Dedifferentiated amniotic fluid mesenchymal stem cell (primary cell): ENCODE results near the gene RPS13.
"Not testable (repeated sequence)": the region's sequence is repeated elsewhere in the genome, so short reads cannot be mapped to it uniquely, and the experiment has no call there.

ENCODE experiments used
- DNase-seq: peaks from one replicate; pipeline ENCODE4 v3.0.0-alpha.2; 2016; ENCODE audit errors: extremely low spot score

Gene RPS13

DNA sequence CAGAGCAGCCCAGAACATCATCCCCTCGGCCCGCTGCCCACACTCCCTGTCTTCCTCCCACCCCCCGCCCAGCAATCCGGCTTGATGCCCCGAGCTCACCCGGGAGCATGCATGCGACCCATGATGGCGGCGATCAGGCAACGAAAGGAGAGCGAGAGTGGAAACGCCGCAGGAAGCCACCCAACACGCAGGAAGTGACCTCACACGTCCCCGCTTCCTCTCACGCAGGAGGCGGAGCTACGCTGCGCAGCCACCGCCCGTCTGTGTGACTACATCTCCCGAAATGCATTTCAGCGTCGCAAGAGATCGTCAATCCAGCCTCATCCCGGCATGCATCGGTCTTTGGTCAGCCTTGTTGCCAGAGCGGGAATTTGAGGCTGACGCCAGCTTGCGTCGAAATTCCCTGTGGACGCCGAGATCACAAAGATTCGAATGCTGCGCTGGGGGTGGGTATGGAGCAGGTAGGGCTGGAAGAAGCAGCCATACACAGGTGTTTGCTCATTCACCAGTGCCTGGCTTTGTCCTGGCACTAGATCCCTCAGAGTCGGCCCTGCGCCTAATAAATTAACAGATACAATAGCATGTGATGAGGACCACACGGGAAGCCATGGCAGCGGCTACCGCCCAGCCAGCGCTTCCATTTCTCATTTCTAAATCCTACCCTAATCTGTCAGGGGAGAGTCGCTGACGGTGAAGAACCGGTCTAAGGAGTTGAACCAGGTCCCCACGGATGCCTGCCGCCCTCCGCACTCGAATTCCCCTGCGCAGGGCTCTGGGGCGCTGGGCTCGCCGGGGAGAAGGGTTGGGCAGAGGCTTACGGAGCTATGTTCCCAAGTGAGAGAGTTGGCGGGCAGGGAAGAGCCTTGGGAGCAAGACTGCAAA is at the start of gene RPS13:
TSS of gene RPS13 (minus strand) at position 148 of the 882 bp plus-strand sequence. CDS start at position 122, 26 bp downstream.
- DNase-seq = peak; percentile 99

DNA sequence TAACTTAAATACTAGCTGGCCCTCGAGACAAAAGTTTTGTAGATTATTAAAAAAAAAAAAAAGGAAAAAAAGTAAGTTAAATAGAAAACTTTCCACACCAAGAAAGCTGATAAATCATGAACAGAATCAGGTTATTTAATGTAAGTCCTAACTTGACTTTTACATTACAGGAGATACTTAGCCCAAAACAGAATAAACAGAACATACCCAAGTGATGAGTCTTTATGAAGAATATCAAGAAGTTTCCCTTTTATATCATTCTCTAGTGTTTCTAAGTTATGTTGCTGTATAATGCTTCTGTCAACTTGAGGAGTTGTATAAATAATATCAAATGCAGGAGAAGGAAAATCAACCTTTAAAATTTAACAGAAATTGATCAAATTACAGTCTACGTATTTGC is 44.5 kb upstream of the RPS13 start:
- DNase-seq = no peak

DNA sequence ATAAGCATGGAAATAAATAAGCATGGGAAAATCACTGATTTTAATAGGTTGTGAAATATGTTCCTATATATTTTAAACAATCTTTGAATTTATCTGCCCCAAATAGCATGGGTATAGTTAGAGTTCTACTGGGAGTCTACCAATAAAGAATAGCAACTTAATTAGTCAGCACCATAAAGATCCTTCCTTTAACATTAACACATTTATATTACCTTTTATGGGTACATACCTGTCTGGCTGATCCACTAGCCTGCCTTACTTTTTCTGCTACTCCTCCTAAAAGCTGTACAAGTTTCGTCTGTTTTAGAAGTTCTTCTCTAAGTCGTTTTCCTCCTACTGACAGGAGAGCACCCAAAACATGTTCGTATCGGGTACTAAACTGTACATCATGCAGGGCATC is 39.8 kb upstream of the RPS13 start:
- DNase-seq = no peak

DNA sequence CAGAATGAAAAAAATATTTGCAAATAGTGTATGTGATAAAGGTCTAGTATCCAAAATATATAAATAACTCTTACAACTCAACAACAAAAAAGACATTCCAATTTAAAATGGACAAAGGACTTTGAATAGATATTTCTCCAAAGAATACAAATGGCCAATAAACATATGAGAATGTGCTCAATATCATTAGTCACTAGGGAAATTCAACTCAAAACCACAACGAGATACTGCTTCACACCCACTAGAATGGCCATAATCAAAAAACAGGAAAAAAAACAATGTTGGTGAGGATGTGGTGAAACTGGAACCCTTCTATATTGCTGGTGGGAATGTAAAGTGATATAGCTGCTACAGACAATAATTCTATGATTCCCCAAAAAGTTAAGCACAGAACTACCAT is 38.6 kb upstream of the RPS13 start:
- no peak for DNase-seq

DNA sequence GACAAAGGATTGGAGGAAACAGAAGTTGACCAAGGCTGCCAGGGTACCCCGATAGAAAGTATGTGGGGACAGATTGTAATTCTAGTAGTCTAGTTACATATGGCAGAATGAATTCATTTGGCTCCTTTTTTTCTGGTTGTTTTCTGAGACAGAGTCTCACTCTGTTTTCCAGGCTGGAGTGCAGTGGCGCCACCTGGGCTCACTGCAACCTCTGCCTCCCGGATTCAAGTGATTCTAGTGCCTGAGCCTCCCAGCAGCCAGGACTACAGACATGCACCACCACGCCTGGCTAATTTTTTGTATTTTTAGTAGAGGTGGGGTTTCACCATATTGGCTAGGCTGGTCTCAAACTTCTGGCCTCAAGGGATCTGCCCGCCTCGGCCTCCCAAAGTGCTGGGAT is 30.3 kb upstream of the RPS13 start:
- DNase-seq = not testable (repeated sequence)

DNA sequence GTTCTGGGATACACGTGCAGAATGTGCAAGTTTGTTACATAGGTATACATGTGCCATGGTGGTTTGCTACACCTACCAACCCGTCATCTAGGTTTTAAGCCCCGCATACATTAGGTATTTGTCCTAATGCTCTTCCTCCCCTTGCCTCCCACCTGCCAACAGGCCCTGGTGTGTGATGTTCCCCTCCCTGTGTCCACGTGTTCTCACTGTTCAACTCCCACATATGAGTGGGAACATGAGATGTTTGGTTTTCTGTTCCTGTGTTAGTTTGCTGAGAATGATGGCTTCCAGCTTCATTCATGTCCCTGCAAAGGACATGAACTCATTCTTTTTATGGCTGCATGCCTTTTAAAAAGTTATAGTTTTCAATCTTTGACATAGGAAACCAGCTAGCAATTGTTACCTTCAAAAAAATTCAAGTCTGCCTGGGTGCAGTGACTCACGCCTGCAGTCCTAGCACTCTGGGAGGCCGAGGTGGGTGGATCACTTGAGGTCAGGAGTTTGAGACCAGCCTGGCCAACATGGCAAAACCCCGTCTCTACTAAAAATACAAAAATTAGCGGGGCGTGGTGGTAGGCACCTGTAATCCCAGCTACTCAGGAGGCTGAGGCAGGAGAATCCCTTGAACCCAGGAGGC is 28.1 kb upstream of the RPS13 start:
- DNase-seq = not testable (repeated sequence)

DNA sequence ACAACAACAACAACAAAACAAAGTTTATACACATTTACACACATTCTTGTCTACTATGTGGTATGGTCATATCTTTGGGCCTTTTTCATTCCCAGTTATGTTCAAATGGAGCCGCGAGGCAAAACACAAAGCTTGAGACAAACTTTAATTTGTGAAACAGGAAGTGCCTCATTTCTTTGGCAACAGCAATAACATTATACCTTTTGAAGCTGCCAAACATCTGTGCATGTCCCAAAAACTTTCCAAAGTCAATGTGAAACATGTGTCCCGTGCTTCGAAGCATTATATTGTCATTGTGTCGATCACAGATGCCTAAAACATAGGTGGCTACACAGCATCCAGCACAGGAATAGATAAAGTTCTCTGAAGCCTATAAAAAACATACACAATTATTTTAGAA is 25.0 kb upstream of the RPS13 start:
- no peak for DNase-seq

DNA sequence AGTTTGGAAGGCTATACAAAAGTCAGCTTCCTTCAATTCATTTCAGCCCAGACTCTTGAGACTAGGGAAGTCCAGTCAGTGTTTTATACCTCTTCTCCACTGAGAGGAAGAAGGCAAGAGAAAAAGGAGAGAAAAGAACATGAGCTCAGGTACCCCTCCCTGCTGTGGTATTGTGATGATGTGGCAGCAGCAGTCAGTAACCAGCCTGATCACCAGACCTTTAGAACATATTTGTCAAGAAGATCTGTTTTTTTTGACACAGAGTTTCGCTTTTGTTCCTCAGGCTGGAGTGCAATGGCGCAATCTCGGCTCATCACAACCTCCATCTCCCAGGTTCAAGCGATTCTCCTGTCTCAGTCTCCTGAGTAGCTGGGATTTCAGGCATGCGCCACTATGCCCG is 21.2 kb upstream of the RPS13 start:
- DNase-seq = no peak

DNA sequence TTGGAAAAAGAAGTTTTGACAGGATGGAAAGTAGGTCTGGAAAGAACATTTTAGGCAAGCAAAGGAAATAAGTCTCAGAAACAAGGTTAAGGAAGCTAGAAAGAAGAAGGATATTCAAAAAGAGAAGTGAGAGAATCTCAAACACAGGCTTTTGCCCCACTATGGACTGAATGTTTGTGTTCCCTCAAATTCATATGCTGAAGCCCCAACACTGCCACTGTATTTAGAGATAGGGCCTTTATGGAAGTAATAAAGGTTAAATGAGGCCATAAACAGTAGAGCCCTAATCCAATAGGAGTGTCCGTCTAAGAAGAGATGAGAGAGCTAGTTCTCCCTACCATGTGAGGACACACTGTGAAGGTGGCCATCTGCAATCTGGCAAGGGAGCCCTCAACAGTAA is 20.6 kb upstream of the RPS13 start:
- no peak for DNase-seq

DNA sequence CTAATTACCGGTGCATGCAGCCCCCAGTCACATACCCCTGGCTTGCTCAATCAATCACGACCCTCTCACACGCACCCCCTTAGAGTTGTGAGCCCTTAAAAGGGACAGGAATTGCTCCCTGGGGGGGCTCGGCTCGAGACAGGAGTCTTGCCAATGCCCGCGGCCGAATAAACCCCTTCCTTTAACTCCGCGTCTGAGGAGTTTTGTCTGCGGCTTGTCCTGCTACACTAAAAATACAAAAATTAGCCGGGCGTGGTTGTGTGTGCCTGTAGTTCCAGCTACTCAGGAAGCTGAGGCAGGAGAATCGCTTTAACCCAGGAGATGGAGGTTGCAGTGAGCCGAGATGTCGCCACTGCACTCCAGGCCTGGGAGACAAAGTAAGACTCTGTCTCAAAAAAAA is 8.5 kb upstream of the RPS13 start:
- DNase-seq = not testable (repeated sequence)

DNA sequence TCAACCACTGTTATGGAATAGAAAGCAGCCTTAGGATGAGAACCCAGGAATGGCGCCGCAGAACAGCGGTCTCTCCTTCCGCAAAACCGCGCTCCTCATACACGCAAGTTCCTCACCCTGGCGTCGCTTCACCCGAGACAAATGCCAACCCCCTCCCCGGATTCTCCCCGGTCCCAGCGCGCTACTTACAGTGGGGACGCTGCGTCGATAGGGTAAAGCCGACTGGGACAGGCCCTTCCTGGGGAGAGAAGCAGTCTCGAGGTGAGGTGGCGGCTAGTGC is 287 bp downstream of the RPS13 start:
- DNase-seq = peak; percentile 26

DNA sequence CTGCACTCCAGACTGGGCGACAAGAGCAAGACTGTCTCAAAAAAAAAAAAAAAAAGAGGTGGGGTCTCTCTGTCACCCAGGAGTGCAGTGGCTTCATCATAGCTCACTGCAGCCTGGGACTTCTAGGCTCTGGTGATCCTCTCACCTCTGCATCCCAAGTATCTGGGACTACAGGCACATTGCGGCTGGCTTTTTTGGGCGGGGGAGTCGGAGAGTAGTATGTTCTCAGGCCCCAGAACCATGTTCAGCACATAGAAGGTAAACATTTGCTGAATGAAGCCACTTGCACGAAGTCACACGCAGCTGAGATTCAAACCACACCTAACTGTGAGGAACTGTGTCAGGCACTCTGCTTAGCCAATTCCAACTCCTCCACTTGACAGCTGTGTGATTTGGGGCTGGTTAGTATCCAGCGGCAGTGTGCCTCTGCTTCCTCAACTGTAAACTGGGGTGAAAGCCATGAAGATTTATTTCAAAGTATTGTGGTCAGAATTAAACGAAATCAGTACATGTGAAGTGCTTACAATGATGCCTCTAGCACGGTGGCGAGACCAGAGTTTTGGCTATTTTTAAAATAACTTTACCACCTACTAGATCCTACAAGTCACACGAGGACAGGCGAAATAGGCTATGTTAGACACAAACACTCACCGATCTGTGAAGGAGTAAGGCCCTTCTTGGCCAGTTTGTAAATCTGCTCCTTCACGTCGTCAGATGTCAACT is 789 bp downstream of the RPS13 start:
- no peak for DNase-seq

DNA sequence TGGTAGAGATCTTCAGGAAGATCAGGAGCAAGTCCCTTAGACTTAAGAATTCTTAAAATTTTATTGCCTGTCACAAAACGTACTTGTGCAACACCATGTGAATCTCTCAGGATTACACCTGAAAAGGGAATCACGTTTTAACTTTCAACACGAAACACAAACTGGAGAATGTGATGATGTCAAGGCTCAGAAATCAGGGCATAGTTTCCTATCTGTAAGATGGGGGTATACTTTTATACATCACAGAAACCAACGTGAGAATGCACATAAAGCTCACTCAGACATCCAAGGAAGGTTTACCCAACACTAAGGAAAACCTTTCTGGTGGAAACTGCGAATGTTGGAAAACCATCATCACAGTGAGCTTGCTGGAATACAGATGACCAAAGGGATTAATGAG is 2.0 kb downstream of the RPS13 start:
- DNase-seq = no peak

DNA sequence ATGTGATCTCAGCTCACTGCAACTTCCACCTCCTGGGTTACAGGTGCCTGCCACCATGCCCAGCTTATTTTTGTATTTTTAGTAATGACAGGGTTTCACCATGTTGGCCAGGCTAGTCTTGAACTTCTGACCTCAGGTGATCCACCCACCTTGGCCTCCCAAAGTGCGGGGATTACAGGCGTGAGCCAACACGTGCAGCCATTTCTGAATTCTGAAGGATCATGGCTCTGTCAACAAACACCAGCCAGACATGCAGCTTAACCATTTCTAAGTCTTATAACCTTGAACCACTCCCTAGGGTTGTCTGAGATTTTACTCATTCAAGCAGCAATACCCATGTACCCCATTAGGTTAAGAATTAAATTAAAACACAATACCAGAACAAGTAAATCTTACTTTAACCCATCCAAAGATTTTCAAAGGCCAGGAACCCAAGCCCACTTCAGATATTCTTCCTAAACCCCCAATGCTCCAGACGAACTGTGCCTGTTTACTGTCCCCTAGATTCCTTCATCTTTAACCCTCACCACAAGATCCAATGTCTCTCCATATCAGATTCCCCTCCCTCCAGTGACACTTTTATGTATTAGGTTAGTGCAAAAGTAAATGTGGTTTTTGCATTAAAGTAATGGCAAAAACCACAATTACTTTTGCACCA is 4.0 kb downstream of the RPS13 start:
- DNase-seq = no peak

DNA sequence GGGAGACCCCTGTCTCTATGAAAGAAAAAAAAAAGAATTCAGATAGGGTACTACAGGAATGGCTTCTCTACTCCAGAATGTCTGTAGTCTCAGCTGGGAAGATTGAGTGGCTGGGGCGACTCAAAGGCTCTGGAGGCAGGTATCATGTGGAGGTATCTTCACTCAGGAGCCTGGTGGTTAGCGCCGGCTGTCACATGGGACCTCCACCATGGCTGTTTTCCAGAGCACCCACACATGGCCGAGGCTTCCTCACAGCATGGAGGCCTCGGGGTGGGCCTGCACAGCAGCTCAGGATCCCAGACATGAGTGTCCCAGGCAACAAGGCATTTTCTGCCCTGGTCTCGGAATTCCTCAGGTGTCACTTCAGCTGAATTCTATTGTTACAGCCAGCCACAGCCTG is 10.1 kb downstream of the RPS13 start:
- DNase-seq = no peak

DNA sequence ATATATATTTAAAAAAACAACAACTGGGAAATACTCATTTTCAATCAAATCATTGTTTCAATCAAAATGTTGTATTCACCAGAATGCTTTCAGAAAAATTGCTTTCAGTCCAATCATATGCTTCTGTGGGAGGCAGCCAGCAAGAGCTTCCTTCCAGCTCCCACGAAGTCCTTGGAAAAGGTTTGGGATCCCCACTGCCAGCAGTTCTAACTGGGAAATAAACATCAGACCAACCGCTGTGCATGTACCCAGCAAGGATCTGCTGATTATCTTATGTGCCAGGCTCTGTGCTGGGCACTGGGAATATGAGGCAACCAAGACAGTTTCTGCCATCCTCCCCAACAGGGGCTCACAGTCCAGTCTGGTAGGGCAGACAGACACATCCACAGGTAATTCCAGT is 10.8 kb downstream of the RPS13 start:
- no peak for DNase-seq

DNA sequence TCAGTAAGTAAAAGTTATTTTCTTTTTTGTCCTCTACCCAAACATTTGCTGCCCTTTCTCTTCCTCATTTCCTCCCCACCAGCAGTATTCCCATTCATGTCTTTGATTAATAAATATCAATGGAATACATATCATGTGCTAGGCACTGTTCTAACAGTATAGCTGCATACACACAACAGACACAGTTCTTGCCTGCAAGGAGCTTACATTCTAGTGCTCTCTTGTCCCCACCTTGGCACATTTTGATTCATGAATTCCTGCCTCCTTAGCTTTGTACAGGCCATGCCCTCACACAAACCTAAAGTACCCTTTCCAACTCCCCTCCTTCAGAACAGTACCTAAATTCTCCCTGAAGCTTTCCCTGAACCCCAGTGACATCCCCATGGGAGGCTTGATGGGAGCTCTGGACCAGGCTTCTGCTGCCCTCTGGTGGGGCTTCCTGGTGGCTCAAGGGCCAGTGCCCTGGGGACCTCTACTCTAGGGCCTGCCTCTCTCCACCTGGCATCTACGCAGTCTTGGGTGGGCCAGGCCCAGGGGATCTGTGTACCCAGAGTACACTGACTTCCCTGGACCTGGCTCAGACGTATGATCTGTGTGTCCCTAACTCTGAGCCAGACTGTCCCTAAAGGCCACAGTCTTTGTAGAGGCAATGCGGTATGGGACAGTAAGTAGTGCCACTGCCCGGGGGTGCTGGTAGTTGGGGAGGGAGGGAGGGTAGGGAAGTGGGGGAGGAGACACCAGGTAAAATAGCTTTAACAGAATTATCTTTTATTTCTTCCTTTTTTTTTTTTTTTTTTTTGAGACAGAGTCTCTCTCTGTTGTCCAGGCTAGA is 14.1 kb downstream of the RPS13 start:
- DNase-seq = no peak

DNA sequence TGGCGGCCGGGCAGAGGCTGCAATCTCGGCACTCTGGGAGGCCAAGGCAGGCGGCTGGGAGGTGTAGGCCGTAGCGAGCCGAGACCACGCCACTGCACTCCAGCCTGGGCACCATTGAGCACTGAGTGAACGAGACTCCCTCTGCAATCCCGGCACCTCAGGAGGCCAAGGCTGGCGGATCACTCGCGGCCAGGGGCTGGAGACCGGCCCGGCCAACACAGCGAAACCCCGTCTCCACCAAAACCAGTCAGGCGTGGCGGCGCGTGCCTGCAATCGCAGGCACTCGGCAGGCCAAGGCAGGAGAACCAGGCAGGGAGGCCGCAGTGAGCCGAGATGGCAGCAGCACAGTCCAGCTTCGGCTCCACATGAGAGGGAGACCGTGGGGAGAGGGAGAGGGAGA is 26.3 kb downstream of the RPS13 start:
- not testable (repeated sequence) for DNase-seq

DNA sequence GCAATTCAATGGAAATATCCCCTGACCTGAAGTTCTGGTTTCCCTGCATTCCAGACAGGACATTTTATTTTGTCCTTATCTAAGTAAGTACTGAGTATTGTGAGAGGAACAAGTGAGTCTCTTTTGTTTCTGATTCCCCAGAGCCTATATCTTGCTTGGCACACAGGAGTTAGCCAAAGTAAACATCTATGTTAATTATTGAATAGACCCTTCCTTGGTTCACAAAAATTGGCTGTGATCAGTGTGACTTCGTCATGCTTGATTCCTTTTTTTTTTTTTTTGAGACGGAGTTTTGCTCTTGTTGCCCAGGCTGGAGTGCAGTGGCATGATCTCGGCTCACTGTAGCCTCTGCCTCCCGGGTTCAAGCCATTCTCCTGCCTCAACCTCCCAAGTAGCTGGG is 29.0 kb downstream of the RPS13 start:
- not testable (repeated sequence) for DNase-seq

DNA sequence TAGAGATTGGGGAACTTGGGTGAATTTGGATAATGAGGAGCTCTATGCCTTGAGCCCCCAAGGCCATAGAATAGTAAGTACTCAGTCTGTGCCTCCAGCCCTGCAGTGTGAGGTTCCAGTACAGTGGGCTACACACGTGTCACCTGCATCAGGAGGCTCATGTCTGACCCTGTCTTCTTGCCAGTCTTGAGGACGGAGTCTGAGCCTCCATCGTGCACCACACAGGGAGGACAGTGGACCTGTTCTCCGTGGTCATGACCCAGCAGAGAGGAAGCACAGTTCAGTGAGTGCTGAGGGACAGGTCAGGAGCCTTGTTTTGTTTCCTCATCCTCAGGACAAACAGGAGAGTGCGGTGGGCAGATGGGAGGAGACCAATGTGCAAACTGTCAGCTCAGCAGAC is 30.8 kb downstream of the RPS13 start:
- DNase-seq = no peak
